Breast epithelium (tissue), 4 donors: ENCODE data around the gene MUCL1. TPM values are rescaled to one million over a fixed set of nuclear protein-coding genes. Genes with fewer than 3 reads are reported as not detected.

ENCODE experiments used
- DNase-seq, 2 donors: peaks; one replicate each; pipeline ENCODE4 v3.0.0-alpha.2; 2019; ENCODE audit warnings: low spot score in 2 of 2
- H3K27ac ChIP-seq, 2 donors: fragments of 200-600 bp; sonication (generic) in 1 of 2; one replicate each; pipeline ENCODE4 v1.5.1; 2016 to 2019; ENCODE audit warnings: mild to moderate bottlenecking in 1 of 2
- H3K27me3 ChIP-seq, 2 donors: fragments of 200-600 bp; sonication (generic) in 1 of 2; one replicate each; pipeline versions ENCODE4 v1.5.1 to v1.6.0; 2017 to 2019; ENCODE audit warnings: control low read depth in 1 of 2, mild to moderate bottlenecking in 1 of 2
- H3K36me3 ChIP-seq: fragments of 200-600 bp; one replicate; pipeline ENCODE4 v1.5.1; 2019
- H3K4me1 ChIP-seq, 2 donors: fragments of 200-600 bp; sonication (generic); one replicate each; pipeline ENCODE4 v1.5.1; 2016 to 2019; ENCODE audit warnings: control low read depth in 1 of 2
- H3K4me3 ChIP-seq, 3 donors: fragments of 200-600 bp; sonication (generic); 1 replicate in 2 of 3; 2 replicates in 1 of 3; pipeline ENCODE4 v1.5.1; 2016 to 2019; ENCODE audit warnings: mild to moderate bottlenecking in 3 of 3, moderate library complexity in 2 of 3
- H3K9me3 ChIP-seq, 2 donors: fragments of 200-600 bp; sonication (generic) in 1 of 2; one replicate each; pipeline ENCODE4 v1.5.1; 2016 to 2019; ENCODE audit warnings: control low read depth in 1 of 2
- CTCF ChIP-seq, 3 donors: fragments of 450-650 bp; IDR thresholded peaks; one replicate each; pipeline ENCODE4 v1.5.1; 2016 to 2017; ENCODE audit warnings: antibody characterized with exemption in 3 of 3, mild to moderate bottlenecking in 3 of 3, moderate library complexity in 3 of 3
- POLR2A ChIP-seq: fragments of 450-650 bp; IDR thresholded peaks from one replicate; pipeline ENCODE4 v1.6.1; 2016; ENCODE audit warnings: antibody characterized with exemption, mild to moderate bottlenecking, moderate library complexity
- POLR2AphosphoS5 ChIP-seq, 3 donors: sonication (generic); formaldehyde crosslinking; IDR thresholded peaks; one replicate each; pipeline ENCODE4 v1.6.1; 2017; ENCODE audit warnings: antibody characterized with exemption in 3 of 3
- intact Hi-C: fragments of 100-400 bp; cut with DNase I; formaldehyde crosslinking; loops from one replicate; pipeline ENCODE4 v1.15.1; 2023; ENCODE audit warnings: low total_unique reads
- total RNA-seq, 3 donors: library from RNA; depleted of rRNA; stranded (reverse); fragments of >200 nt; gene quantifications; one replicate each; pipeline ENCODE4 v1.1.0, GENCODE V29; 2016

The MUCL1 gene
- total RNA-seq, 3 donors from 2014 or later: 3.4 to 4,156 (median 95.6) TPM

GRCh38 chr12:54890339-54890738, 36.0 kb downstream of the MUCL1 start:
- intact Hi-C loops: no loop called here
- H3K9me3 ChIP-seq: no peaks in the 10 kb centered on the region

DNA sequence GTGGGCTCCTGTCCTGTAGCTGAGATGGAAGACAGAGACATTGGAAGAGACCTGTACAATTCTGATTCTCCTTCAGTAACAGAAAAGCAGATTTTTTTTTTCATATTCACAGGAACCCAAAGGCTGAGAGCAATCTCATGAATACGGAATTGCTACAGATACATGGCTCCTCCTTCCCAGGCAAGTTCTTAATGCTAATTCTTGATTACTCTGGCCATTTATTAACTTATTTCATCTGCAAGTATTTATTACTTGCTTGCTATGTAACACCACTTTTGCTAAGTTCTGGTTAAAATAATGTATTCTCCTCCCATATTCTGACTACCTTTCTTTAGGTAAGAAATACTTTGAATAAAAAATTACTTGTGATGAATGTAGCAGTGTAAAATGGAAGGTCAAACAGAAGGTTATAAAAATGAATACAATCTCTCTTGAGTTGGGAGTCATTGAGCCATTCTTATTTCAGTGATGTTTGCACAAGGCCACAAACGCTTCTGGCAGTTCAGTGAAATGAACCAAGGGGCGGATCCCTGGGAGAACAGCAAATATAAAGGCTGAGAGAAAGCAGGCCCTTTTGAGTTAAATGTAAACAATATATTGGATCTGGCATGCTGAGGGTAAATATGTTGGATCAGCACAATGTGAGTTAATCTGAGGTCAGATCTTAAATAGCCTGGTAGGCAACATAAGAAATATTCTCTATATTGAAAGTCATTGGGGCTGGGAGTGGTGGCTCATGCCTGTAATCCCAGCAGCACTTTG, 37.6 kb downstream of the MUCL1 start:
- TF ChIP-seq POLR2AphosphoS5 (IDR thresholded peaks at IDR 0.05) (no peak), CTCF (IDR thresholded peaks at IDR 0.05) (no peak), POLR2A (no peak)
- intact Hi-C loops: no loop called here
- peak; percentile 24 to 53 for DNase-seq
- H3K4me3 ChIP-seq: no peak overlapping the region
- H3K27ac ChIP-seq: no peak overlapping the region
- H3K27me3 ChIP-seq: no peaks in the 10 kb centered on the region
- H3K4me1 ChIP-seq: no peaks in the 10 kb centered on the region
- H3K36me3 ChIP-seq: no peaks in the 10 kb centered on the region
- no peaks in the 10 kb centered on the region for H3K9me3 ChIP-seq

More at GRCh38 chr12:54890339-54890738, 36.0 kb downstream of the MUCL1 start:
- TF ChIP-seq POLR2AphosphoS5 (IDR thresholded peaks at IDR 0.05) (no peak), CTCF (IDR thresholded peaks at IDR 0.05) (no peak), POLR2A (no peak)
- Histone ChIP-seq H3K27ac (no peak overlapping the region), H3K36me3 (no peaks in the 10 kb centered on the region), H3K4me3 (no peak overlapping the region), H3K4me1 (no peaks in the 10 kb centered on the region), H3K27me3 (no peaks in the 10 kb centered on the region)
- no peak for DNase-seq

Other genes with a start within 250 kb of the MUCL1 start
- not detected for gene LACRT, start 219.6 kb upstream of the MUCL1 start, total RNA-seq
- gene DCD, start 206.2 kb upstream of the MUCL1 start, total RNA-seq: not detected
- gene TESPA1, start 130.2 kb downstream of the MUCL1 start, total RNA-seq: 1 to 10 TPM; 1.3 to 6.2 (median 2.2) TPM
- gene NEUROD4, start 165.5 kb downstream of the MUCL1 start, total RNA-seq: not detected